Astrocyte (in vitro differentiated cells and primary cell): ENCODE results near the gene RPUSD1.

Experiments
- EZH2 ChIP-seq: IDR thresholded peaks from 2 replicates; pipeline ENCODE4 v1.6.1; 2012; ENCODE audit warnings: mild to moderate bottlenecking, low read length, inconsistent platforms; ENCODE audit not compliant: insufficient read depth
- TF ChIP-seq, protein P1 (sequence below): IDR thresholded peaks from 2 replicates; pipeline ENCODE4 v1.5.1; 2011; ENCODE audit warnings: low read depth, mild to moderate bottlenecking, inconsistent platforms, low read length, moderate library complexity; ENCODE audit not compliant: insufficient read depth

- TF ChIP-seq, protein P1, sequence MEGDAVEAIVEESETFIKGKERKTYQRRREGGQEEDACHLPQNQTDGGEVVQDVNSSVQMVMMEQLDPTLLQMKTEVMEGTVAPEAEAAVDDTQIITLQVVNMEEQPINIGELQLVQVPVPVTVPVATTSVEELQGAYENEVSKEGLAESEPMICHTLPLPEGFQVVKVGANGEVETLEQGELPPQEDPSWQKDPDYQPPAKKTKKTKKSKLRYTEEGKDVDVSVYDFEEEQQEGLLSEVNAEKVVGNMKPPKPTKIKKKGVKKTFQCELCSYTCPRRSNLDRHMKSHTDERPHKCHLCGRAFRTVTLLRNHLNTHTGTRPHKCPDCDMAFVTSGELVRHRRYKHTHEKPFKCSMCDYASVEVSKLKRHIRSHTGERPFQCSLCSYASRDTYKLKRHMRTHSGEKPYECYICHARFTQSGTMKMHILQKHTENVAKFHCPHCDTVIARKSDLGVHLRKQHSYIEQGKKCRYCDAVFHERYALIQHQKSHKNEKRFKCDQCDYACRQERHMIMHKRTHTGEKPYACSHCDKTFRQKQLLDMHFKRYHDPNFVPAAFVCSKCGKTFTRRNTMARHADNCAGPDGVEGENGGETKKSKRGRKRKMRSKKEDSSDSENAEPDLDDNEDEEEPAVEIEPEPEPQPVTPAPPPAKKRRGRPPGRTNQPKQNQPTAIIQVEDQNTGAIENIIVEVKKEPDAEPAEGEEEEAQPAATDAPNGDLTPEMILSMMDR: no peak
- TF ChIP-seq EZH2: no peak
Observed at GRCh38 chr16:830107-830870, 42.1 kb upstream of the RPUSD1 start.
